ELR (cell line): ENCODE measurements around the gene KDELR1.

Source experiments
- DNase-seq: peaks from one replicate; pipeline ENCODE4 v3.0.0-alpha.2; 2015; ENCODE audit warnings: low read depth

Gene KDELR1

DNA sequence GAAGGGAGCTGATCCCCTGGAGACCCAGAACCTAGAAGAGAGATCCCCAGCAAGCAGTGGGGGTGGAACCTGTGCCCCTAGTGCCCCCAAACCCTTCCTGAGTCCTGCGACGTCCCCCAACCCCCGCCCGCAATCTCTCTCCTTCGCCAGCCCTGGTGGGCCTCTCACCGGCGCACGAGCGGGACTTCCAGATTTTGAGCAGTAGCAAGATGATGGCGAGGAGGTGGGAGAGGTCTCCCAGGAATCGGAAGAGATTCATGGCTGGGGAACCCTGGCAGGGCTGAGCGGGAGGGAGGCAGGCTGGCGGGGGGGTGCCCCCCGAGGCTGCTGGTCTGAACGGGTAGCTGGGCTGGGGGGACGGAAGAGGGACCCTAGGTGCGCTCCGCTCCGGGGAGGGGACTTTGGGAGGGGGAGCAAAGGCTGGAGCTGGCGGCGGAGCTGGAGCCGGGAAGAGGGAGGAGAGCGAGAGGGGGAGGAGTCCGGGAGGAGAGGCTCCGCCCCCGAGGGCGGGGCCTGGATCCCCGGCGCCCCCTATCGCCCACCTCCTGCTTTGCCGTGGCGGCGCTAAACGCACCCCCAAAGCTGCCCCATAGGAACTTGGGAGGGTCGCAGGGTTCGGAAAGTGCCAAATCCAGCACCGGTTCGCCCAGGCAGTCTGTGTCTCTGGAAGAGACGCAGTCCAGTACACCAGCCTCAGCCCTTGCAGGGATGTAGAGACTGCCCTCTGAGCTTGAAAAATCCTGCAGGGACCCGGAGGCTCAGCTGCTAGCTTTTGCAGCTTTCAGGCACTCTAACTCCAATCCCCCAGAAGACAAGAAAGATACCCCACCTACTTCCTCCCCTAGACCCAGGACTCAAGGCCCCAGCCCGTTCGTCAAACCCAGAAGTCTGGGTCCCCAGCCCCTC lies at the start of gene KDELR1:
KDELR1 (minus strand) TSS at position 452 of the 906 bp plus-strand sequence; CDS start at position 259, 193 bp downstream.
- peak; percentile 72 for DNase-seq

DNA sequence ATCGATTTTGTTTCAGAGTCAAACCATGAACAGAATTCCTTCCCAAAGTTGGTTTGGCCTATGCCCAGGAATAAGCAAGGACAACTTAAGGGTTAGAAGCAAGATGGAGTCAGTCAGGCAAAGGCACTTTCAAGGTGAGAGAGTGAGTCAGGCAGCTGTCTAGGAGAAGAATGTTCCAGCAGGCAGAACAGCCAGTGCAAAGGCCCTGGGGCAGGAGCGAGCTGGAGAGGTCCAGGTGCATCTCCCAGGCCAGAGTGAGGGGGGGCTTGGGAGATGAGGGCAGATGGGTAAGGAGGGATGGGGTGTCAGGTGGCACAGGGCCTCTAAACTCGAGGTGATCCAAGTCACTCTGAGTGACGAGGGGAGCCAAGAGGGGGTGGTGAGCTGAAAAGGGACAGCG lies 45.2 kb upstream of the KDELR1 start:
- no peak for DNase-seq

DNA sequence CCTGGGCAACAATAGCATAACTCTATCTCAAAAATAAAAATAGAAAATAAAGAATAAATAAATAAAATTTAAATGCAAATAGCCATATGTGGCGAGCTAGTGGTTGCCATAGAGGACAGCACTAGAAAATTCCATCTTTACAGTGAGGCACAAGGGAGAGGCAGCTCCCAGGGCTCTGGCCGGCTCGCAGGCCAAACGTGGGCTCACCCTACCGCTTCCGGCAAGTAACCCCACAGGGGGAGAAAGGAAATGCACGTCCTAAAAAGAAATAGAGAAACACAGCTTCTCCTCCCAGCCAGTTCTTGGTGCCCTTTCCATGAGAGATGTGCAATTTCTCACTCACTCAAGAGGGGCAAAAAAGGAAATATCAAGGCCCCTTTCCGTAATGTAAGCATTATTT lies 42.0 kb upstream of the KDELR1 start:
- no peak for DNase-seq

DNA sequence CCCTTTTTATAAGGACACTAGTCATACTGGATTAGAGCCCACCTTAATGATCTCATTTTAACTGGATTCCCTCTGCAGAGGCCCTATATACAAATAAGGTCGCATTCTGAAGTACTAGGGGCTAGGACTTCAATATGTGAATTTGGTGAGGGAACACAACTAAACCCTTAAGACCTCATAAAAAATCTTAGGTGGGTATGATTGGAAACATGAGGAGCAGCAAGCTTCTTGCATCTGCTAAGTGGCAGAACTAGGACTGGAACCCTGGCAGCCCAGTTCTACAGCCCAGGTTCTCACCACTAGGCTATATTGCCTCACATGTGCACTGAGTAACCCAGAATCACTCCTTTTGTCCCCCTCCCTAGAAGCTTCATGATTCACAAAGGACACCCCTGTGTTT lies 37.3 kb upstream of the KDELR1 start:
- DNase-seq = no peak

DNA sequence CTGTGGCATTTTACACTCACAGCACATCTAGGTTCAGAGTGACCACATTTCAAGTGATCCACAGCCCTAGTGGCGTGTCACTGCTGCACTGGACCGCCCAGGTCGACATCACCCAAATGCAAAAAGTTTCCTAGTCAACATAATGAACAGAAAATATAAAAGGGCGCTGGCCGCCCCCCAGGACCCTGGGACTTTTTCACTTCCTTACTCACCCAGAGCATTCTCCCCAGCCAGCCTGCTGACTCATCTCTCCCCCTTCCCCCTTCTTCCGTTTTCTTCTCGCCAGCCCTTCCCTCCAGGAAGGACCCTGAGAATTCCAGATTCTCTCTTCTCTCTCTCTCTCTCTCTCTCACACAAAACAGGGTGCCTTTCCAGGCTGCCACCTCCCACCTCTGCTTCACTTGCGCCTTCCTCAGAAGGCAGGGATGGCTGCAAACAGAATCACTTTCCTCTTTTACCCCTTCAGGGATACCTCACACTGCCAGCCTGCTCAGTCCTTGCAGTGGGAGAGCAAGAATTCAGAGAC lies 33.4 kb upstream of the KDELR1 start:
- peak; percentile 76 for DNase-seq

DNA sequence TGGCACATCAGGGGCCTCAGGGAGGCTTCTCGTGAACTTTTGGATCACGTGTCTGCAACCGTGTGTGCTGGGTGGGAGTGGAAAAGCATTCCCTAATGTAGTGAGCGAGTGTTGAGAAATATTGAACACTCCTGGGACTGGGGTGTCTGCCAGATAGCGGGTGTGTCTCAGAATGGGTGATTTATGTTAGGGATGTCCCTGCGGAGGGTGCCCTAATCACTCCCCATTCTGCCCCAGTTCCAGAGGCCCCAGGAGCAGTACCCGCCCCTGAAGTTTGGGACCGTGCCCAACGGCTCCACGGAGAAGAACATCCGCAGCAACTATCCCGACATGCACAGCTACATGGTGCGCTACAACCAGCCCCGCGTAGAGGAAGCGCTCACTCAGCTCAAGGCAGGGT lies 30.2 kb upstream of the KDELR1 start:
- no peak for DNase-seq

DNA sequence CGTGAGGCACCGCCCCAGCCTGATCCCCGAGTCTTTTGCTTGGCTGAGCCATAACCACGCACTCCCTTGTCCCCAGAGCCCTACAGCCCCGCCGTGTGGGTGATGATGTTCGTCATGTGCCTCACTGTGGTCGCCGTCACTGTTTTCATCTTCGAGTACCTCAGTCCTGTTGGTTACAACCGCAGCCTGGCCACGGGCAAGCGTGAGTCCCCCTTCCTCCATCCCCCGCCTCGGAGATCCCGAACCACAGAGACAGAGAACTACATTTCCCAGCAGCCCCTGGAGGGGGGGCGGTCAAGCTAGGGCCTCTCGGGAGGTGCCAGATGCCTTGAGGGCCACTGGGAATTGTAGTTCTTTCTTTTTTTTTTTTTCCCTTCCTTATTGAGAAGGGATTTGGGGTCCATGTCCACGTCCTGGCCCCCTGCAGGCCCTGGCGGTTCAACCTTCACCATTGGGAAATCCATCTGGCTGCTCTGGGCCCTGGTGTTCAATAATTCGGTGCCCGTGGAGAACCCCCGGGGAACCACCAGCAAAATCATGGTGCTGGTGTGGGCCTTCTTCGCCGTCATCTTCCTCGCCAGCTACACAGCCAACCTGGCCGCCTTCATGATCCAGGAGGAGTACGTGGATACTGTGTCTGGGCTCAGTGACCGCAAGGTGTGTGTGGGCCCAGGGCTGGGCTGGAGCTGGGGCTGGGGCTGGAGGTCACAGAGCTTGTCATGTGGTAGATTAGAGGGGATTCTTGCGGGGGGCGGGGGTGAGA lies 28.0 kb upstream of the KDELR1 start:
- peak; percentile 56 for DNase-seq

DNA sequence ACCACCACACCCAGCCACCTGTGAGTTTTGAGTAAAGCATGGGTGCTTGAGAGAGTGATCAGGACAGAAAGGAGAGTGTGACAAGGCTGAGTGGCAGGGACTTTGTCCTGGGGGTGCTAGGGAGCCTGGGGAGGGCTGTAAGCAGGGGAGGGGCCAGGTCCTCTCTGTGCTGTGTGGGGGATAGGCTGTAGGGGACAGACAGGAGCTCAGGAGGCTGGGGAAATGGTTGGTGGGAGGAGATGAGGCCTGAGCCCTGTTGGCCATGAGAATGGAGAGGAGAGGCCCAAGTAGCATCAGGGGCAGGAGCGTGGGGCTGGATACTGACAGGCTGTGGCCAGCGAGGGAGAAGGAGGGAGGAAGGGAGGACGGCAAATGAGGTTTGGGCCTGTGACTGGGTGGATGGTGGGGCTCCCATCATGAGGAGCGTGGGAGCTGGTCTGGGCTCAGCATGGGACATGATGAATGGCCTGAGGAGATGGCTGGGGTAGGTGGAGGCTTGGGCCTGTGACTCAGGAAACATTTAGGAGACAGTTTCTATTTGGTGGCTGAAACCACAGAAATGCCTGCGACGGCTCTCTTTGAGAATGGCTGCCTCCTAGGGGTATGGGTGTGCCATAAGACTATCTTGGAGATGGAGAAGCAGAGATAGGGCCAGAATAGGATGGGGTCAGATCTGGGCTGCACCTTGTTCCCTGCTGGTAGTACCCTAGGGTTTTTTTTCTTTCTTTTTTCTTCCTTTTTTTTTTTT lies 27.1 kb upstream of the KDELR1 start:
- DNase-seq = peak; percentile 65

DNA sequence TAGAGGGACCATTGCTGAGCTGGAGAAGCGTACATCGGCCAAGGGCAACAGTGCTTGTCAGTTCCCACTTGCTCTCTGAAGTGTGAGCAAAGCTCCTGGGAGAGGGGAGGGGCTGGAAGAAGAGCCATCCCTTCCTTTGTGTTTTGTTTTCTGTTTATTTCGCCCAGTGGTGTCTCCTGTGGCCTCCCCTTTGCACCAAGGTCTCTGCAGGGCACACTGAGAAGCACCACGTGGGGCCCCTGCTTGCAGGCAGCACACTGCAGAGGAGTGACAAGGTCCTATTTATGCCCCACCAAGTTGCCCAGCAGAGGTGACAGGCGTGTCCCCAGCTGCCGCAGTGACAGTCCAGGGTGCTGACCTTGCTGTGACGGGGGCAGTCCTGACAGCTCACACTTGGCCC lies 26.1 kb upstream of the KDELR1 start:
- DNase-seq = no peak

DNA sequence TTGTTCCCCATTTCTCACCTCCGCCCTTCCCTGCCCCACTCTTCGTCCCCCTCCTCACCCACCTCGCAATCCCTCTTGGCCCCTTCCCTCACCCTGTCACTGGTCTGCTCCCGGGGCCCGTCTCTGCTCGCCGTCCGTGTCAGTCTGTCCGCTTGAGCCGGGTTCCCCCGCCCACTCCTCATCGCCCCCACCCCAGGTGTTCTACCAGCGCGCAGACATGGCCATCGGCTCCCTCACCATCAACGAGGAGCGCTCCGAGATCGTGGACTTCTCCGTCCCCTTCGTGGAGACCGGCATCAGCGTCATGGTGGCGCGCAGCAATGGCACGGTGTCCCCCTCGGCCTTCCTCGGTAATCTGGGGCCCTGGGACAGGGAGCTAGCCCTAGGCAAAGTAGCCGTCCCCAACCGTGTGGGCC lies 24.5 kb upstream of the KDELR1 start:
- DNase-seq = no peak

DNA sequence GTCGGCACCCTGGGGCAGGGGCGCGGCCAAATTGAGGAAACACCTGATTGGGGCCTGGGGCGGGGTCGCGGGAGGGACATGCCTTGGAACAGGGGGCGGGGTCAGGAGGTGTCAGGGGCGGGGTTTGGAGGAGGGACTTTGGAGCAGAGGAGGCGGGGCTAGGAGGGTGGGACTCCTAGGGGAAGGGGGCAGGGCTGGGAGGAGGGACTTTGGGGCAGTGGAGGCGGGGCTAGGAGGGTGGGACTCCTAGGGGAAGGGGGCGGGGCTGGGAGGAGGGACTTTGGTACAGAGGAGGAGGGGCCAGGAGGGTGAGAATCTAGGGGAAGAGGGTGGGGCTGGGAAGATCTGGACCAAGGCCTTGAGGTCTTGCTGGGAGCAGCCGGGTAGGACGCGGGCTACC lies 24.0 kb upstream of the KDELR1 start:
- peak; percentile 82 for DNase-seq

DNA sequence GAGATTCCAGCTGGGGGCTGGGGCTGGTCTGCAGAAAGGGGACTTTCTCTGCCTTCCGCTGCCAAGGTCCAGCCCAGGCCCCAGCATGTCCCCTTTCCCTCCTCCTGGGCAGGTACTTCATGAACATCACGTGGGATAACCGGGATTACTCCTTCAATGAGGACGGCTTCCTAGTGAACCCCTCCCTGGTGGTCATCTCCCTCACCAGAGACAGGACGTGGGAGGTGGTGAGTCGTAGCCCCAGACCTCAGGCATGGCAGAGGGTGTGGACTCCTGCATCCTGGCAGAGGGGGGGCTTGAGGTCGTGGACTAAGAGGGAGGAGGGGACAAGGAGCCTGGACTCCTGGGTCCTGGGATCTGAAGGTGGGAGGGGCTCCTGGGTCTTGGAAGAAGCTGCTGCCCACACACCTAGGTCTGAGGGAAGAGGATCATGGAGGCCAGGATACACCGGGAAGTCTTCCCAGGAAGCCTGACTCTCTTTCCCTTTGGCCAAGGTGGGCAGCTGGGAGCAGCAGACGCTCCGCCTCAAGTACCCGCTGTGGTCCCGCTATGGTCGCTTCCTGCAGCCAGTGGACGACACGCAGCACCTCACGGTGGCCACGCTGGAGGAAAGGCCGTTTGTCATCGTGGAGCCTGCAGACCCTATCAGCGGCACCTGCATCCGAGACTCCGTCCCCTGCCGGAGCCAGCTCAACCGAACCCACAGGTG lies 22.7 kb upstream of the KDELR1 start:
- peak; percentile 57 for DNase-seq

DNA sequence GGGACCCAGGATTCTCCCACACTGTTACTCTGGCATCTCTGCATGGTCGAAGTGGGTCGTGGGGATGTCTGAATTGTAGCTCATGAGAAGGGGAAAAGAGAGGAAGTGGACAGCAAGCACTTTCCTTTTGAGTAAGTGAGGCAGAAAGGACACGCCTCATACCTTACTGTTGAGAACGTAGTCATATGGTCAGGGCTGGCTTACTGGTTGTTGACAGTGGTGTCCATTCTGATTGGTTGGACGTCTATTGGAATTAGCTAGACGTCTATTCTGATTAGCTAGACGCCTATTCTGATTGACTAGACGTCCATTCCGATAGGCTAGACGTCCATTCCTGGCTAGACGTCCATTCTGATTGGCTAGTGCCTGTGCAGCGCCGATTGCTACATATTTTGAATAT lies 14.5 kb upstream of the KDELR1 start:
- DNase-seq = peak; percentile 47

DNA sequence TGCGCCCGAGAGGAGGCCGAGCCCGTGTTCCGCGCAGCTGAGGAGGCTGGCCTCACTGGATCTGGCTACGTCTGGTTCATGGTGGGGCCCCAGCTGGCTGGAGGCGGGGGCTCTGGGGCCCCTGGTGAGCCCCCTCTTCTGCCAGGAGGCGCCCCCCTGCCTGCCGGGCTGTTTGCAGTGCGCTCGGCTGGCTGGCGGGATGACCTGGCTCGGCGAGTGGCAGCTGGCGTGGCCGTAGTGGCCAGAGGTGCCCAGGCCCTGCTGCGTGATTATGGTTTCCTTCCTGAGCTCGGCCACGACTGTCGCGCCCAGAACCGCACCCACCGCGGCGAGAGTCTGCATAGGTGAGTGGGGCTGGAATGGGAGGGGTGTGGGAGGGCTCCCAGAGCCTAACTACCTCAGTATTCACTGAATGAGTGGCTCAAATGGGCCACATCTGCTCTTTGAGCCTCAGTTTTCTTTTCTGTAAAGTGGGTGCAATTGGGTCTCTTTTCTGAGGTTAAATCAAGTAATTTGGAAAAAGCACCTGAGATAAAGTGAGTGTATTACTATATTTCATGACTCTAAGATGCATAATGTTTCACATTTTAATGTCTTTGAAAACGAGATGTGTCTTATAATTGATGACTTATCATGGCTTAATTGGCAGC lies 13.8 kb upstream of the KDELR1 start:
- no peak for DNase-seq

DNA sequence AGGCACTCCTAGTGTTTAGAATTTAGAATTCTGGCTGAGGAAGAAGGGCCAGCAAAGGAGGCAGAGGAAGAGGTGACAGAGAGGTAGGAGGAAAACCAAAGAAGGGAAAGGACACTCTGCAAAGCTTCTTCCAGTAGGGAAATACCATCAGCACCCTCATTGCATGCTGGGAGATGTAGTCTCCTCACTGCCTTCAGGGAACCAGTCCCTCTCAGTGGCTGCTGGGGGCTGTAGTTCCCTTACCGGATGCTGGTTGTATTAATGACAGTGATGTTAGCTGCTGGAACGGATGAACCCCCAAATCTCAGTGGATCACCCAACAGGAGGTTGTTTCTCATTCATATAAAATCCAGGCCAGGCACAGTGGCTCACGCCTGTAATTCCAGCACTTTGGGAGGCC lies 12.3 kb upstream of the KDELR1 start:
- DNase-seq = peak; percentile 76

DNA sequence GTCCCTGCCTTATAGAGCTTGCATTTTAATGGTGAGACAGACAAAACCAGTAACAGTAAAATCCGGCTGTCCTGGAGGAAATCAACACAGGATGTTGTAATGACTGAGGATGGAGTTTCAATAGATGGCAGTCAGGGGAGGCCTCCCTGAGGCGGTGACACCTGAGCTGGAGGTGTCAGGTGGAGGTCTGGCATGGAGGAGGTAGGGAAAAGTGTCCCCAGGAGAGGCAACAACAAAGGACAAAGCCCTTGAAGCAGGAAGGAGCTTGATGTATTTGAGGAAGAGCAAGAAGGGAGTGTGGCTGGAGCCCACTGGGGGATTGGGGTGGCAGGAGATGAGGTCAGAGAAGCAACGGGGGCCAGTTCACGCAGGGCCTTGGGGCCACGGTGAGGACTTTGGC lies 9.9 kb upstream of the KDELR1 start:
- no peak for DNase-seq

DNA sequence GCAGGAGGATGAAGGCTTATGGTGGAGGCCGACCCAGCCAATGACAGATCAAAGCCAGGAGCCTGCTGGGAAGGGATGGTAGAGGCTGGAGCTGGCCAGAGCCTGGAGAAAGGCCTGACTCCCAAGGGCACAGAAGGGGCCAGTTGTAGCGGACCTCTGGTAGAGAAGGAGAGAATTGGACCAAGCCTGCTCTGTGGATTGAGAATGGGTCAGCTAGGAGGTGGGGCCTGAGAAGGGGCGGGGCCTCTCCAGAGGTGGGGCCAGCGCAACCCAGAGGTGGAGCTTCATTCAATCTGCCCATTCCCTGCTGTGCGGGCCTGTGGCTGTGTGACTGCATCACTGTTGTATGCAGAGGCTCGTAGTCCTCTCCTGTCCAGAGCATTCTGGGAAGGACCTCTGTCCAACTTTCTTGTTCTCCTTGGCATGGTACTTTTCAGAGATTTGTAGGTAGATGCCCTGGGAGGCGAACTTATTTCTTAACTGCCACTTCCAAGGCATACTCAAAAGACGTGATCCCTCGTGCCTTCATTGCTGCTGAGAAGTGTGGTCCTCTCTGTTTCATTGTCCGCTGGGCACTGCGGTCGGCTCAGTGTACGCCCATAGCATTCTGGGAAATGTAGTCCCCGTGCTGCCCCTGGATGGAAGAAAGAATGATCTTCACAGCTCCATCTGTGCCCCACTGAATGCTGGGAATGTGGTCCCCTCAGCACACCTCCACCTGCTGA lies 8.8 kb upstream of the KDELR1 start:
- peak; percentile 92 for DNase-seq

DNA sequence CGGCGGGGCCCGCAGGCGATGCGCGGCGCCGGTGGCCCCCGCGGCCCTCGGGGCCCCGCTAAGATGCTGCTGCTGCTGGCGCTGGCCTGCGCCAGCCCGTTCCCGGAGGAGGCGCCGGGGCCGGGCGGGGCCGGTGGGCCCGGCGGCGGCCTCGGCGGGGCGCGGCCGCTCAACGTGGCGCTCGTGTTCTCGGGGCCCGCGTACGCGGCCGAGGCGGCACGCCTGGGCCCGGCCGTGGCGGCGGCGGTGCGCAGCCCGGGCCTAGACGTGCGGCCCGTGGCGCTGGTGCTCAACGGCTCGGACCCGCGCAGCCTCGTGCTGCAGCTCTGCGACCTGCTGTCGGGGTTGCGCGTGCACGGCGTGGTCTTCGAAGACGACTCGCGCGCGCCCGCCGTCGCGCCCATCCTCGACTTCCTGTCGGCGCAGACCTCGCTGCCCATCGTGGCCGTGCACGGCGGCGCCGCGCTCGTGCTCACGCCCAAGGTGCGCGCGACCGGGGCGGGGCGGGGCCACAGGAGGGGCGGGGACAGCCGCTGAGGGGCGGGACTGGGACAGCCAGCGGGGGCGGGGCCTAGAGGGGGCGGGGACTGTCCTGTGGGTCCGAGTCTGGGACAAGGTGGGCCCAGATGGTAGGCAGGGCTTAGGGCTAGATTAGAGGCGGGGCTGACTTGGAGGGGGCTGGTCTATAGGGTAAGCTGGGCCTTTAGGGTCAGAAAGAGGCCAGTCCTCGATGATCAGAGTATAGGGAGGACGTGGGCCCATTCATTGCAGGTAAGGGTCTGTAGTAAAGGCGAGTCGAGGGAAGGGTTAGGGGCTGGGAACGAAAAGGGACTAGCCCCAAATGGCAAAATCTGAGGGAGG lies 7.3 kb upstream of the KDELR1 start:
- peak; percentile 89 for DNase-seq

DNA sequence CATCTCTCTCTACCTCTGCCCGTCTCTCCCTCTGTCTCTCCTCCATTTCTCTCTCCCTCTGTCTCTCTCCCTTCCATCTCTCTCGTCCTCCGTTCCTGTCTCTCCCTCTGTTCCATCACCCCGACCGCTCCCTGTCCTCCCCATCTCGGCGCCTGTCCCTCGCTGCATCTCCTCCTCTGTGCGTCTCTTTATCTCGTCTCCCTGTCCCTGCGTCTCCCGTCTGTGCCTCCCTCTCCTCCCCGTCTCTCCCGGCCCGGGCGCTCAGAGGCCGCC lies 6.7 kb upstream of the KDELR1 start:
- DNase-seq = peak; percentile 42
